T-helper 2 cell (primary cell): Measurements from ENCODE around the gene SH2D3C.

Experiments used
- DNase-seq, 5 experiments: peaks; one replicate each; pipeline versions ENCODE4 v3.0.0 to v3.0.0-alpha.2; 2012 to 2022

Gene SH2D3C

DNA sequence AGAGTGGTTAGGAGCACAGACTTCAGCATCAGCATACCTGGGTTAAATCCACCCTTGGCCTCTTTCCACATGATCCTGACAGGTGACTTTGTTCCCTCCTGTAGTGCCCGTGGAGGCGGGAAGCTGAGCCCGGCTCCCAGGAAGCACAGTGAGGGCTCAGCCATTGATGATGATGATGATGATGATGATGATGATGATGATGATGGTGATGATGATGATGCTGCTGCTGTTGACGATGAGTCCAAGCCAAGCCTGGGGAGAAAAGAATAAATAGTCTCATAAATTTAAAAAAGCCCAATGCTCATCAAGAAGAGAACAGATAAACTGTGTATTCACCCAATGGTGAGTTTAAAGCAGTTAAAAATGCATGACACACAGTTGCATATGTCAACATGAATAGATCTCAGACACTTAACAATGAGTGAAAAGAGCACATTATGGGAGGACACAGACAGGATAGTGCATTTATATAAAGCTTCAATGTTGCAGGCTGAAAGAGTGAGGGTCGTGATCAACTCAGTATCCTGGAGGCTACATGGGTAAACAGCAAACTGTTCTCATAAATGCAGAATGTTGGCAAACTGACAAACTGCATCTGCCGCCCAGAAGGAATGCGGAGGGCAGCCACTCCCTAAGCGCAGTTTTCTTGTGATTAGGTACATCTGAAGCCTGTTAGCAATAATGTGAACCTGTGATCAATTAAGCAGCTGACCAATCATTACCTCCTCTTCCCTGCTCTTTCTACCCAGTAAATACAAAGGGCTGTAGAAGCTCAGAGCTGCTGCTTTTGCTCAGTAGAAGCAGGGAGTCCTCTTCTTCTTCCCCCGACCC lies 83.4 kb downstream of the SH2D3C start:
- DNase-seq = no peak

DNA sequence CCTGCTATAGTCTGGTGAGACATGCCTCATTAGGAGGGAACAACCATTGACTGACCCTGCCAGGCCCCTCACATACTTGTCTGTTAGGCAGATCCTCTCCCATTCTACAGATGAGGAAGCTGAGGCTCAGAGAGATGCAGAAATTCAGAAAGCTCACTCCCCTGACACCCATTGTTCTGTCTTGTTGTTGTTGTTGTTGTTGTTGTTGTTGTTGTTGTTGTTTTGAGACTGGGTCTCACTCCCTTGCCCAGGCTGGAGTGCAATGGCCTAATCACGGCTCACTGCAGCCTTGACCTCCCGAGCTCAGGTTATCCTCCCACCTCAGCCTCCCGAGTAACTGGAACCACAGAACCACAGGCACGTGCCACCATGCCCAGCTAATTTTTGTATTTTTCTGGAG lies 84.8 kb downstream of the SH2D3C start:
- DNase-seq = no peak

DNA sequence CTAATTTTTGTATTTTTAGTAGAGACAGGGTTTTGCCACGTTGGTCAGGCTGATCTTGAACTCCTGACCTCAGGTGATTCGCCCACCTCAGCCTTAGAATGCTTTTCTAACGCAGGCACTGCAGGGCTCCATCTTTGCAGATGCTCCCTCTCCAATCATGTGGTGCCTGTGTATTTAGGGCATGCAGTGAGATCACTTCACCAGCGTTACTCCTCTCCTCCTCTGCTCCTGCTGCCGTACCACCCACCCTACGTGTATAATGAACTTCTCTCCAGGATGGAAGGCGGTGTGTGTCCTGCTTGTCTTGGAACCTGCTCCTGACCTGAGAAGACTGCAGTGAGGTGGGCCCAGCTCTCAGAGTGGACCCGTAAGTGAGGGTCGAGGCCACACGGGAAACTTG lies 85.3 kb downstream of the SH2D3C start:
- DNase-seq = no peak

DNA sequence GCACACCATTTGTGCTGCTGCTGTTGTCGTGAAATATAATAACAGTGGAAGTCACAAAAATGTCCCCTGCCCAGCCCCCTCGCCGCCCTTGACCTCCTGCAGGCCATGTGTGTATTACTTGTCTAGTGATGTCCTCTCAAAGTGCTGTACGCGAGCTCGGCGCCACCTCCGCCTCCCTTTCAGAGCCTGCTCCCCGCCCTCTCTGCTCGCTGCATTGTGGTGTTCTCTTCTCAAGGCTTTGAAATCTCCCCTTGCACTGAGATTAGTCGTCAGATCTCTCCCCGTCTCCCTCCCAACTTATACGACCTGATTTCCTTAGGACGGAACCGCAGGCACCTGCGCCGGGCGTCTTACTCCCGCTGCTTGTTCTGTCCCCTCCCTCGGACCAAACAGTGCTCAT lies 86.4 kb downstream of the SH2D3C start:
- DNase-seq = no peak

DNA sequence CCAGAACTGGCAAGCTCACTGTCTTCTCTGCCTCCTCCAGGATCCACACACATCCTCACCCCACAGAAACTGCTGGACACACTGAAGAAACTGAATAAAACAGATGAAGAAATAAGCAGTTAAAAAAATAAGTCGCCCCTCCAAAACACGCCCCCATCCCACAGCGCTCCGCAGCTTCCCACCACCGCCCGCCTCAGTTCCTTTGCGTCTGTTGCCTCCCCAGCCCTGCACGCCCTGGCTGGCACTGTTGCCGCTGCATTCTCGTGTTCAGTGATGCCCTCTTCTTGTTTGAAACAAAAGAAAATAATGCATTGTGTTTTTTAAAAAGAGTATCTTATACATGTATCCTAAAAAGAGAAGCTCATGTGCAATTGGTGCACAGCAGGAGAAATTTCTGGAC lies 87.7 kb downstream of the SH2D3C start:
- DNase-seq = no peak

DNA sequence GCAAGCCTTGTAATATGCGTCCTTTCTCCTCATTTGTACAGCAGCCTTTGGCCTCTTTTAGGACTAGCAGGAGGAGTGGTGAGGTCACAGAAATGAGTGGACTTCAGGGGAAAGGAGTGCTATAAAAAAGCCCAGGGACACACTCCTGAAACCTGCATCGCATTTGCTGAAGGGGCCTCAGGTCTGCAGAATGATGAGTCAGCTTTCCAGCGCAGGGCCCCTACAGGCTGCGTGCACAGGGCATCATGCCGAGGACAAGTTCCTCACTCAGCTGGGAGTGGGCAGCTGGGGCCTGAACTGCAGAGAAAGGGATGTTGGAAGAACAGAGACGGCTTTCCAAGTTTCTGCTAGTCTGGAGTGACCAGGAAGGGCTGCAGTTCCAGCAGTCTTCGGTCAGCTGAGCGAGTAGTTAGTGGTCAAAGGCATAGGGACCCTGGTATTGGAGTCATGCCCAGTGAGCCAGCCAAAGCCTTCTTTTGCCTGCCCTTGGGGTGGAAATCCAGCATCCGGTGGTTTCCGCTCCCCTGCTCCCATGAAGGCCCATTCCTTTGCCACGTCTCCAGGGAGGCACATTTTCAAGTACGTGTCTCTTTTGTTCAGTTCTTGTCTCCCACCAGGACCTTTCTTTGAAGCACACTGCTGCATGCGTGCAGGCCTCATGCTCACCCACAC lies 89.0 kb downstream of the SH2D3C start:
- DNase-seq = no peak
